ENCODE data around the gene PCYT1A. TPM values are rescaled to one million over a fixed set of nuclear protein-coding genes. Genes with fewer than 3 reads are reported as not detected.

PCYT1A gene
- total and polyA plus RNA-seq, 12 donors: 20.8 to 111 (median 73.9) TPM

GRCh38 chr3:196298521-196298920 lies 11.0 kb upstream of the PCYT1A start:
- intact Hi-C loops (cut with DNase I): no loop called here

GRCh38 chr3:196292286-196292923 lies 4.9 kb upstream of the PCYT1A start:
- intact Hi-C loops (cut with DNase I): no loop called here
- WGBS, 4 donors: 81 to 88% (median 83%) methylated on average over 5 of the region's 5 CpGs
- TF ChIP-seq POLR2A (IDR thresholded peaks at IDR 0.05): no peak
- TF ChIP-seq CTCF (IDR thresholded peaks at IDR 0.05): no peak

More at GRCh38 chr3:196298521-196298920, 11.0 kb upstream of the PCYT1A start:
- Histone ChIP-seq H3K9me3 (replicated peaks in 1 of 3) (no peaks in the 10 kb centered on the region), H3K4me3 (no peak overlapping the region), H3K36me3 (replicated peaks in 1 of 2) (no peaks in the 10 kb centered on the region), H3K27me3 (no peaks in the 10 kb centered on the region), H3K27ac (no peak overlapping the region), H3K4me1 (replicated peaks in 1 of 2) (no peaks in the 10 kb centered on the region)
- 89 to 100% (median 92%) methylated on average over 2 of the region's 2 CpGs for WGBS, 4 donors
- DNase-seq: no peak
- TF ChIP-seq CTCF (IDR thresholded peaks at IDR 0.05) (no peak), POLR2A (IDR thresholded peaks at IDR 0.05) (no peak)

GRCh38 chr3:196288141-196288460 lies 575 bp upstream of the PCYT1A start:
- H3K4me1 ChIP-seq (replicated peaks in 1 of 2): peaks cover 35 to 37% of the 10 kb centered on the region in 2 donors
- H3K9me3 ChIP-seq (replicated peaks in 1 of 3): no peaks in the 10 kb centered on the region
- intact Hi-C loops (cut with DNase I): no loop called here
- DNase-seq: no peak
- peak overlapping the region; percentile 66 to 100 (median 77) for H3K4me3 ChIP-seq
- no peaks in the 10 kb centered on the region for H3K36me3 ChIP-seq (replicated peaks in 1 of 2)
- no peak for TF ChIP-seq POLR2A (IDR thresholded peaks at IDR 0.05)
- no peak for TF ChIP-seq CTCF (IDR thresholded peaks at IDR 0.05)
- H3K27me3 ChIP-seq: no peaks in the 10 kb centered on the region
- WGBS, 4 donors: 1 to 2% (median 1%) methylated on average over 7 to 17 of the region's 17 CpGs
- H3K27ac ChIP-seq: peak overlapping the region; percentile 85 to 97 (median 91)

More at GRCh38 chr3:196292286-196292923, 4.9 kb upstream of the PCYT1A start:
- Histone ChIP-seq H3K4me1 (replicated peaks in 1 of 2) (no peaks in the 10 kb centered on the region), H3K27me3 (no peaks in the 10 kb centered on the region), H3K9me3 (replicated peaks in 1 of 3) (no peaks in the 10 kb centered on the region), H3K36me3 (replicated peaks in 1 of 2) (no peaks in the 10 kb centered on the region), H3K27ac (no peak overlapping the region), H3K4me3 (no peak overlapping the region)
- DNase-seq: no peak

- H3K36me3 ChIP-seq (replicated peaks in 1 of 2): no peaks in the 10 kb centered on the region
- H3K9me3 ChIP-seq (replicated peaks in 1 of 3): no peaks in the 10 kb centered on the region
- no peaks in the 10 kb centered on the region for H3K27me3 ChIP-seq
- WGBS, 4 donors: 0 to 4% (median 0%) methylated on average over 17 to 22 of the region's 22 CpGs
- intact Hi-C loops (cut with DNase I): no loop called here
- H3K4me1 ChIP-seq (replicated peaks in 1 of 2): peaks cover 35 to 43% of the 10 kb centered on the region in 2 donors
- peak overlapping the region; percentile 85 to 97 (median 91) for H3K27ac ChIP-seq
- TF ChIP-seq CTCF (IDR thresholded peaks at IDR 0.05) (no peak), POLR2A (IDR thresholded peaks at IDR 0.05) (no peak)
- peak overlapping the region; percentile 66 to 100 (median 77) for H3K4me3 ChIP-seq
- DNase-seq: peak in 3 of 7 donors; percentile 38 to 47 (median 43)
These were observed 461 bp downstream of the PCYT1A start for GRCh38 chr3:196287090-196287439.
